Stomach (tissue), 4 donors: ENCODE measurements around the gene VEPH1.

Experiments
- CTCF ChIP-seq, 7 experiments: fragments of 450-650 bp in 4 of 7; fragments of 200-600 bp in 3 of 7; sonication (generic) in 3 of 7; IDR thresholded peaks; one replicate each; pipeline ENCODE4 v1.5.1; 2016 to 2019; ENCODE audit warnings: antibody characterized with exemption in 7 of 7, control low read depth in 2 of 7, mild to moderate bottlenecking in 1 of 7
- EP300 ChIP-seq: sonication (generic); formaldehyde crosslinking; IDR thresholded peaks from one replicate; pipeline ENCODE4 v1.6.1; 2017; ENCODE audit warnings: antibody characterized with exemption
- POLR2A ChIP-seq, 4 donors: fragments of 450-650 bp; IDR thresholded peaks; one replicate each; pipeline ENCODE4 v1.6.1; 2016; ENCODE audit warnings: antibody characterized with exemption in 4 of 4, control low read depth in 2 of 4, mild to moderate bottlenecking in 1 of 4, moderate library complexity in 1 of 4
- POLR2AphosphoS5 ChIP-seq, 3 donors: sonication (generic); formaldehyde crosslinking; IDR thresholded peaks; one replicate each; pipeline ENCODE4 v1.6.1; 2016; ENCODE audit warnings: antibody characterized with exemption in 3 of 3

- TF ChIP-seq CTCF (IDR thresholded peaks at IDR 0.05) (no peak), POLR2A (IDR thresholded peaks at IDR 0.05) (no peak), POLR2AphosphoS5 (IDR thresholded peaks at IDR 0.05) (no peak), EP300 (no peak)
These were observed 222.9 kb downstream of the VEPH1 start for GRCh38 chr3:157280354-157280753.
